ENCODE results near the gene WDR38.

Gene WDR38

DNA sequence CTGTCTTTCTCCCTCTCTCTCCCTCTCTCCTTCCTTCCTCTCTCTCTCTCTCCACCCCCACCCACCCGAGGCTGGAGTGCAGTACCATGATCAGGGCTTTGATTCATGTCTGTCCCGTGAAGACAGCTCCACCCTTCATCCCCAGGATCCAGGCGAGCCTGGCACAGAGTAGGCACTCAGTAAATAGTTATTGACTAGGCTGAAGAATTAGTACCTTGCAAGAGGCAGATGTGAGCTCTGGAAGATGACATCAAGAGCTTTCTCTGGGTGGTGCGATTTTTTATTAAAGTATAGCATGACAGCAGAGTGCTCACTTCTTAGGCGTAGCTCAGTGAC is 24.0 kb upstream of the WDR38 start:
- Histone ChIP-seq H3K79me2 (ENCODE audit: control insufficient read depth, low read length) (no peaks in the 10 kb centered on the region), H3K27ac (ENCODE audit: low read depth, low read length) (no peak overlapping the region), H3K9me2 (replicated peaks; ENCODE audit: control insufficient read depth, low read length) (no peaks in the 10 kb centered on the region), H3K36me3 (ENCODE audit: control insufficient read depth, low read length) (no peaks in the 10 kb centered on the region), H3K9me3 (ENCODE audit: control insufficient read depth, insufficient read depth, low read length) (peaks cover 4% of the 10 kb centered on the region; the same call in 1 of the 2 replicates), H3K4me1 (ENCODE audit: control insufficient read depth, low read length) (peaks cover 1% of the 10 kb centered on the region; the same call in 1 of the 2 replicates), H3F3A (ENCODE audit: control insufficient read depth, insufficient read depth) (no peaks in the 10 kb centered on the region), H3K4me3 (ENCODE audit: low read length) (no peak overlapping the region), H4K20me1 (ENCODE audit: control insufficient read depth, insufficient read depth, low read depth, low read length) (no peaks in the 10 kb centered on the region), H3K27me3 (ENCODE audit: control insufficient read depth, low read length) (peaks cover 10% of the 10 kb centered on the region; the same call in 1 of the 2 replicates), H3K4me2 (ENCODE audit: low read length) (no peak overlapping the region)
- TF ChIP-seq, protein P1, sequence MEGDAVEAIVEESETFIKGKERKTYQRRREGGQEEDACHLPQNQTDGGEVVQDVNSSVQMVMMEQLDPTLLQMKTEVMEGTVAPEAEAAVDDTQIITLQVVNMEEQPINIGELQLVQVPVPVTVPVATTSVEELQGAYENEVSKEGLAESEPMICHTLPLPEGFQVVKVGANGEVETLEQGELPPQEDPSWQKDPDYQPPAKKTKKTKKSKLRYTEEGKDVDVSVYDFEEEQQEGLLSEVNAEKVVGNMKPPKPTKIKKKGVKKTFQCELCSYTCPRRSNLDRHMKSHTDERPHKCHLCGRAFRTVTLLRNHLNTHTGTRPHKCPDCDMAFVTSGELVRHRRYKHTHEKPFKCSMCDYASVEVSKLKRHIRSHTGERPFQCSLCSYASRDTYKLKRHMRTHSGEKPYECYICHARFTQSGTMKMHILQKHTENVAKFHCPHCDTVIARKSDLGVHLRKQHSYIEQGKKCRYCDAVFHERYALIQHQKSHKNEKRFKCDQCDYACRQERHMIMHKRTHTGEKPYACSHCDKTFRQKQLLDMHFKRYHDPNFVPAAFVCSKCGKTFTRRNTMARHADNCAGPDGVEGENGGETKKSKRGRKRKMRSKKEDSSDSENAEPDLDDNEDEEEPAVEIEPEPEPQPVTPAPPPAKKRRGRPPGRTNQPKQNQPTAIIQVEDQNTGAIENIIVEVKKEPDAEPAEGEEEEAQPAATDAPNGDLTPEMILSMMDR (IDR thresholded peaks at IDR 0.05; ENCODE audit: low read depth, low read length, poor library complexity, severe bottlenecking), result no peak
- no peak for TF ChIP-seq EZH2phosphoT487 (IDR thresholded peaks at IDR 0.05; ENCODE audit: borderline replicate concordance, low read length)

DNA sequence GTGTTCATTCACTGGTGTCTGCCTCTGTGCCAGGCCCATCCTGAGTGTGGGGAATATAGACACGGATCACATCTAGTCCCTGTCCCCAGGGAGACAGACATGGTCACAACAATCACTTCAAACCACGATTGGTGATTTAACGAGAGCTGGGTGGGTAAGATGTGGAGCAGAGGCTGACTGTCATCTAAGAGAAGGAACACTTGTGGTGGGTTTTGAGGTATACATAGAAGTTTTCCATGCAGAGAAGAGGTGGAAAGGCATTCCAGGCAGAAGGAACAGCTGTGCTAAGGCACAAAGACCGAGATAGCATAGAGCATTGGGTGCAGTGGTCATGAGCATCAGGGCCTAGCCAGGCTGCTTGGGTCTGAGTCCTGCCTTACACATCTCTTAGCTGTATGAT is 22.7 kb upstream of the WDR38 start:
- Histone ChIP-seq H3K4me3 (ENCODE audit: low read length) (no peak overlapping the region), H3K79me2 (ENCODE audit: control insufficient read depth, low read length) (no peaks in the 10 kb centered on the region), H3K4me1 (ENCODE audit: control insufficient read depth, low read length) (peaks cover 4% of the 10 kb centered on the region; the same call in 1 of the 2 replicates), H3K4me2 (ENCODE audit: low read length) (no peak overlapping the region), H4K20me1 (ENCODE audit: control insufficient read depth, insufficient read depth, low read depth, low read length) (no peaks in the 10 kb centered on the region), H3K27me3 (ENCODE audit: control insufficient read depth, low read length) (no peaks in the 10 kb centered on the region), H3K36me3 (ENCODE audit: control insufficient read depth, low read length) (no peaks in the 10 kb centered on the region), H3K9me2 (replicated peaks; ENCODE audit: control insufficient read depth, low read length) (no peaks in the 10 kb centered on the region), H3K9me3 (ENCODE audit: control insufficient read depth, insufficient read depth, low read length) (peaks cover 4% of the 10 kb centered on the region; the same call in 1 of the 2 replicates), H3K27ac (ENCODE audit: low read depth, low read length) (no peak overlapping the region), H3F3A (ENCODE audit: control insufficient read depth, insufficient read depth) (no peaks in the 10 kb centered on the region)
- TF ChIP-seq EZH2phosphoT487 (IDR thresholded peaks at IDR 0.05; ENCODE audit: borderline replicate concordance, low read length), result no peak
- TF ChIP-seq, protein P1 (IDR thresholded peaks at IDR 0.05; ENCODE audit: low read depth, low read length, poor library complexity, severe bottlenecking), result no peak

DNA sequence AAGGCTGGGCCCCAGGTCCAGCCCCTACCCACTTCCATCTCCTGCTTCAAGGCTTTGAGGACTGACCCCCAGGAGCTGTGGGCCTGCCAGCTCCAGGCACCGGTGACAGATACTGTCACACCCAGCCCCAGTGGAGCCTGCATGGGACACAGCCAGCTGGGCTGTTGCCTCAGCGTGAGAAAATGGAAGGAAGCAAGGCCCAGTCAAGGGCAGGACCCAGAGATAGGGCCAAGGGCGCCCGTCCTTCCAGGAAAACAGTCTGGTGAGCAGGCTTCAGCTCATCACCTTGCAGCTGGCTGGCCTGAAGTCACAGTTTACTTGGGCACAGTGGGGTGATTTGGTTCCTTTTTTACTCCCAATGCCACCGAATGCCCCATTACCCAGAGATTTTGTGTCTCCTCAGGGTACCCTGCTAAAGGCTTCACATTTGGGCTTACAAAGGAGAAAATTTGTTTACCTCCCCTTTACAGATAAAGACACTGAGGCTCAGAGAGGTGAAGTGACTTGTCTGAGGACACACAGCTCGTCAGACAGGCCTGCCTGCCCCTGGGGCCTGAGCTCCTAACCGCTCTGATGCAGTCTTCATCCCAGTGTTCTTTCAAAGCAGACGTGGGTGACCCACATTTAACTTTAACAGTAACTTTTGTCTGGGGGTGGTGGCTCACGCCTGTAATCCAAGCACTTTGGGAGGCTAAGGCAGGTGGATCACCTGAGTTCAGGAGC is 21.5 kb upstream of the WDR38 start:
- Histone ChIP-seq H3K27ac (ENCODE audit: low read depth, low read length) (no peak overlapping the region), H3K36me3 (ENCODE audit: control insufficient read depth, low read length) (no peaks in the 10 kb centered on the region), H3K4me3 (ENCODE audit: low read length) (no peak overlapping the region), H3K9me2 (replicated peaks; ENCODE audit: control insufficient read depth, low read length) (no peaks in the 10 kb centered on the region), H4K20me1 (ENCODE audit: control insufficient read depth, insufficient read depth, low read depth, low read length) (no peaks in the 10 kb centered on the region), H3K79me2 (ENCODE audit: control insufficient read depth, low read length) (no peaks in the 10 kb centered on the region), H3K27me3 (ENCODE audit: control insufficient read depth, low read length) (no peaks in the 10 kb centered on the region), H3K9me3 (ENCODE audit: control insufficient read depth, insufficient read depth, low read length) (0 out of 2 replicates have a peak, but pooled peaks cover under 1% of the 10 kb centered on the region), H3F3A (ENCODE audit: control insufficient read depth, insufficient read depth) (no peaks in the 10 kb centered on the region), H3K4me2 (ENCODE audit: low read length) (no peak overlapping the region), H3K4me1 (ENCODE audit: control insufficient read depth, low read length) (peaks cover 4% of the 10 kb centered on the region; the same call in 1 of the 2 replicates)
- TF ChIP-seq EZH2phosphoT487 (IDR thresholded peaks at IDR 0.05; ENCODE audit: borderline replicate concordance, low read length), result no peak
- TF ChIP-seq, protein P1 (IDR thresholded peaks at IDR 0.05; ENCODE audit: low read depth, low read length, poor library complexity, severe bottlenecking), result no peak
